Prostate gland (tissue), 2 donors: ENCODE data around the gene NCR3LG1. TPM values are rescaled to one million over a fixed set of nuclear protein-coding genes. Genes with fewer than 3 reads are reported as not detected.

Experiments
- DNase-seq: peaks from one replicate; pipeline ENCODE4 v3.0.0-alpha.2; 2019; ENCODE audit warnings: low spot score
- H3K27ac ChIP-seq, 2 donors: fragments of 200-600 bp; sonication (generic); 2 replicates each; pipeline ENCODE4 v1.5.1; 2017 to 2019
- H3K27me3 ChIP-seq: fragments of 200-600 bp; sonication (generic); replicated peaks from 2 replicates; pipeline ENCODE4 v1.5.1; 2019; ENCODE audit not compliant: insufficient read depth
- H3K36me3 ChIP-seq, 2 donors: fragments of 200-600 bp; sonication (generic); 1 replicate in 1 of 2; 2 replicates in 1 of 2; pipeline versions ENCODE4 v1.5.1 to v1.8.1; 2017 to 2019
- H3K4me1 ChIP-seq: fragments of 200-600 bp; sonication (generic); replicated peaks from 2 replicates; pipeline ENCODE4 v1.5.1; 2019
- H3K4me3 ChIP-seq, 2 donors: fragments of 200-600 bp; sonication (generic); 2 replicates each; pipeline ENCODE4 v1.5.1; 2017 to 2019
- H3K9me3 ChIP-seq: fragments of 200-600 bp; sonication (generic); 2 replicates; pipeline ENCODE4 v1.5.1; 2017
- CTCF ChIP-seq, 4 experiments: fragments of 200-600 bp in 2 of 4; fragments of 450-650 bp in 2 of 4; sonication (generic) in 2 of 4; IDR thresholded peaks; 1 replicate in 3 of 4; 2 replicates in 1 of 4; pipeline ENCODE4 v1.5.1; 2016 to 2019; ENCODE audit warnings: antibody characterized with exemption in 4 of 4, mild to moderate bottlenecking in 2 of 4, moderate library complexity in 2 of 4
- POLR2A ChIP-seq: fragments of 450-650 bp; IDR thresholded peaks from one replicate; pipeline ENCODE4 v1.6.1; 2016; ENCODE audit warnings: antibody characterized with exemption, mild to moderate bottlenecking
- POLR2AphosphoS5 ChIP-seq: sonication (generic); formaldehyde crosslinking; IDR thresholded peaks from one replicate; pipeline ENCODE4 v1.6.1; 2017; ENCODE audit warnings: antibody characterized with exemption
- WGBS: methylation state at CpG from one replicate; pipeline ENCODE4 v1.1.5; 2018; 5-methylcytosine and 5-hydroxymethylcytosine counted together
- intact Hi-C: fragments of 100-400 bp; cut with DNase I; formaldehyde crosslinking; loops from one replicate; pipeline ENCODE4 v1.14.2; 2022
- total RNA-seq, 2 donors: library from RNA; depleted of rRNA; stranded (reverse); fragments of >200 nt; gene quantifications; one replicate each; pipeline ENCODE4 v1.1.0, GENCODE V29; 2016

The NCR3LG1 gene
- total RNA-seq, 2 donors from 2014 or later = 0.41 to 5.9 TPM

DNA sequence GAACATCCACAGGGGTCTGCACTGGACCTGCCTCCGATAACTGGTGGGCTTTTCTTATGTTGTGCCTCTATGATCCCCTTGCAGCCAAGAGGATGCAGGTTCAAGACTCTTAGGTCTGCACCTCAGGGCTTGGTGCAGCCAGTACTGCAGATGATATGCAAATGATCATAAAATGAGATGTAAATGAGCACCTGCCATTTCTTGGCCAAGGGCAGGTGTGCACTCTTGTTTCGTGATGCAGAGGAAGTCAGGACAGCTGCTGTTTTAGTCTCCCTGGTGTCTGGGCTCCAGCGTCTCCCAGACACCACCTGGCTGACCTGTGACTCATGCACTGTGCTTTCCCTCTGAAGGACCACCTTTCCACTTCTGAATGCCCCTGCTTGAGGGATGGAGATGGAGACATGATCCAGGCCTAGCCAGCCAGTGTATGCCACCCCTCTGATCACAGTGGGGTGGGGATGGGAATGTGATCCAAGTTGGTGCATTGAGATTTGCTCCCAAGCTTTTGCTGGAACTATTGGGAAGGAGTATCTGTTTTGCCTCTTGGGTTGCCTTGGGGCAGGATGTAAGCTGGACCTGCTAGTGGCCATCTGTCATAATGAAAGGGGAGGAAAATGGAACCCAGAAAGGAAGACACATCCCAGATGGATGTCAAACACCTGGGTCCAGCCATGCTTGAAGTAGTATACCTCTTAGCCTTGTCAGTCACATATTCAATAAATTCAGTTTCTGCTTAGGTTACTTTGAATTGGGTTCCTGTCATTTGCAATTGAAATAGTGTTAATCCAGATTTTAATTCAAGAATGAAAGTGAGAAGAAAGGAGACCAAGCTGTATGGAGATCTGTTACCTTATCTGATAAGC, 40.1 kb downstream of the NCR3LG1 start:
- Histone ChIP-seq H3K36me3 (no peaks in the 10 kb centered on the region), H3K4me3 (no peak overlapping the region), H3K4me1 (no peaks in the 10 kb centered on the region), H3K27me3 (no peaks in the 10 kb centered on the region), H3K9me3 (no peaks in the 10 kb centered on the region), H3K27ac (no peak overlapping the region)
- TF ChIP-seq POLR2AphosphoS5 = no peak
- TF ChIP-seq POLR2A = no peak
- TF ChIP-seq CTCF (IDR thresholded peaks at IDR 0.05) = no peak
- WGBS = 87% methylated on average over 3 of the region's 3 CpGs
- DNase-seq = no peak
- intact Hi-C loops = no loop called here

GRCh38 chr11:17392872-17393271, 41.3 kb downstream of the NCR3LG1 start:
- TF ChIP-seq CTCF (IDR thresholded peaks at IDR 0.05) (no peak), POLR2A (no peak), POLR2AphosphoS5 (no peak)
- no peak overlapping the region for H3K27ac ChIP-seq
- DNase-seq = no peak
- no peaks in the 10 kb centered on the region for H3K27me3 ChIP-seq
- intact Hi-C loops = no loop called here
- H3K4me3 ChIP-seq = no peak overlapping the region
- no peaks in the 10 kb centered on the region for H3K4me1 ChIP-seq
- H3K9me3 ChIP-seq = no peaks in the 10 kb centered on the region
- no peaks in the 10 kb centered on the region for H3K36me3 ChIP-seq
- WGBS = 78% methylated on average over 14 of the region's 14 CpGs

DNA sequence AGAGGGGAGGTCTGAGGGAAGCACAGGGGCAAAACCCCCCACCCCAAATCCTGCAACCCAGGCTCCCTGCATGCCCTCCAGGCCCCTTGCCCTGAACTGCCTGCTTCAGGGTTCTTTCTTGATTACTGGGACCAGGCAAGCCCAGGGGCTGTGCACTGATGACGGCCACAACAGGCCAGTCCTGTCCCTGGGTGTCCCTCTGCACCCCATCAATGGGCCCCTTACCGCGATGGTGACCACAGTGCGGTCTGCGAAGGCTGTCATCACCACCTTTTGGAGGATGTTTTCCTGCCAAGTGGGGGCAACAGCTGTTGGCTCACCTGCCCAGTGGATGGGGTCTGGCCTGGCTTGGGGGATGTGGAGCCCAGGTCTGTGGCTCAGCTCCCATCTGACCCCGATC, 41.9 kb downstream of the NCR3LG1 start:
- no peak for DNase-seq
- Histone ChIP-seq H3K36me3 (no peaks in the 10 kb centered on the region), H3K9me3 (no peaks in the 10 kb centered on the region), H3K27ac (no peak overlapping the region), H3K4me3 (no peak overlapping the region), H3K27me3 (no peaks in the 10 kb centered on the region), H3K4me1 (no peaks in the 10 kb centered on the region)
- WGBS = 95% methylated on average over 6 of the region's 6 CpGs
- intact Hi-C loops = no loop called here
- no peak for TF ChIP-seq POLR2AphosphoS5
- TF ChIP-seq POLR2A = no peak
- TF ChIP-seq CTCF (IDR thresholded peaks at IDR 0.05) = no peak

DNA sequence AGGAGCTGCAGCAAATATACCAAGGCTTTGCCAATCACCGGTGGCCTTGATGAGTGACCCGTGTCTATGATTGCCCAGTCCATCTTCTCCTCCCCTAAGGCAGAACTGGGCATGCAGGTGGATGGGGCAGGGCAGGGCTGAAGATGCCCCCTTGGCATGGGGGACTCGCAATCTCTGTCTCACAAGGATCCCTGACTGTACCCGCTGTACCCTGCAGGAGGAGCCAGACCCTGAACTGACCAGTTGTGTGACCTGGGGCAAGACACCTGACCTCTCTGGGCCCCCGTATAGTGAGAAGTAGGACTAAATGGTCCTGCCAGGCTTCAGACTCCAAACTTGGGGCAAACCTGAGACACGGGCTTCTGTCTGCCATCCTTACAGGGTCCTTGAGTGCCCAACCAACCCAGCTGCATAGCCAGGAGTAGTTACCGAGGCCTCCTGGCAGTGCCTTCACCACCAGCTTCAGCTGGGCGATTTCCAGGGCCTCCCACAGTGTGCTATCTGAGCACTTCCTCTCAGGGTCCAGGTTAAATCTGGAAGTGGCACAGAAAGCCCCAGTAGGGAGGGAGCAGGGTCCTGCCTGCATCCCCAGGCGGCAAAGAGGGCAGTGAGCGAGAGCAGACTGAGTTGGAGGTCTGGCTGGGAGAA, 43.3 kb downstream of the NCR3LG1 start:
- 89% methylated on average over 9 of the region's 10 CpGs for WGBS
- Histone ChIP-seq H3K27ac (no peak overlapping the region), H3K27me3 (no peaks in the 10 kb centered on the region), H3K4me1 (no peaks in the 10 kb centered on the region), H3K36me3 (no peaks in the 10 kb centered on the region), H3K9me3 (no peaks in the 10 kb centered on the region), H3K4me3 (no peak overlapping the region)
- TF ChIP-seq POLR2AphosphoS5 (no peak), CTCF (IDR thresholded peaks at IDR 0.05) (no peak), POLR2A (no peak)
- intact Hi-C loops = no loop called here
- no peak for DNase-seq
